Measurements from ENCODE around the gene RNF144A.

GRCh38 chr2:7020468-7020867, 103.3 kb downstream of the RNF144A start:
- TF ChIP-seq CREB1 (IDR thresholded peaks at IDR 0.05; ENCODE audit: low read depth): no peak
- no peak for TF ChIP-seq EP300 (IDR thresholded peaks at IDR 0.05; ENCODE audit: borderline replicate concordance)
- TF ChIP-seq TEAD4 (IDR thresholded peaks at IDR 0.05): no peak
- TF ChIP-seq RAD21 (IDR thresholded peaks at IDR 0.05; ENCODE audit: low read depth): no peak
- TF ChIP-seq TCF12 (IDR thresholded peaks at IDR 0.05; ENCODE audit: low read depth): no peak
- TF ChIP-seq EGR1 (IDR thresholded peaks at IDR 0.05): no peak
- no peak for TF ChIP-seq TAF1 (IDR thresholded peaks at IDR 0.05; ENCODE audit: low read depth)
- TF ChIP-seq ZBTB7A (IDR thresholded peaks at IDR 0.05; ENCODE audit: low read depth): no peak
- no peak for TF ChIP-seq CEBPB (IDR thresholded peaks at IDR 0.05)
- no peak for TF ChIP-seq YY1 (IDR thresholded peaks at IDR 0.05; ENCODE audit: low read depth)
- TF ChIP-seq FOXM1 (IDR thresholded peaks at IDR 0.05; ENCODE audit: borderline replicate concordance, low read depth): no peak
- TF ChIP-seq REST (IDR thresholded peaks at IDR 0.05; ENCODE audit: low read depth): no peak

Data from Ishikawa (cell line).